GM21723 (cell line): ENCODE data around the gene GTF3C1.

ENCODE experiments used
- ATAC-seq: cut with Tn5 transposase; IDR thresholded peaks from one replicate; pipeline ENCODE4 v1.9.1; 2021; ENCODE audit warnings: mild to moderate bottlenecking, moderate library complexity; ENCODE audit not compliant: unreplicated experiment

The GTF3C1 gene

GRCh38 chr16:27430512-27430911 is 119.2 kb downstream of the GTF3C1 start:
- ATAC-seq, result no peak

- no peak for ATAC-seq
Observed at GRCh38 chr16:27429981-27430441, 119.7 kb downstream of the GTF3C1 start.

DNA sequence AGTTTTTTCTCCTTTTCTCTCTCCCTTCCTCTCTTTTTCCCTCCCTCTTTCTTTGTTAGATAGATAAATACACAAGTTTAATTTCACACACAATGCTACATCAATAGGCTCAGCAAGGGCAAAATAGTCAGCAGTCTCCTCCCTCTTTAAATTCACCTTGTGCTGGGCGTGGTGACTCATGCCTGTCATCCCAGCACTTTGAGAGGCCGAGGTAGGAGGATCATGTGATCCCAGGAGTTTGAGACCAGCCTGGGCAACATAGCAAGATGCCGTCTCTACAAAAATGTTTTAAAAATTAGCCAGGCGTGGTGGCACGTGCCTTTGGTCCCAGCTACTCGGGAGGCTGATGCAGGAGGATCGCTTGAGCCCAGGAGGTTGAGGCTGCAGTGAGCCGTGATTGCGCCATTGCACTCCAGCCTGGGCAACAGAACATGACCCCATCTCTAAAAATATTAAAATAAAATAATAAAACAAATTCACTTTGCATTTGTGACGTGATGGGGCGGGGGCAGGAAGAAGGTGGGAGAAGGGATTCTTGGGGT is 120.3 kb downstream of the GTF3C1 start:
- no peak for ATAC-seq

- ATAC-seq, result no peak
Observed at GRCh38 chr16:27428026-27428785, 121.5 kb downstream of the GTF3C1 start.

DNA sequence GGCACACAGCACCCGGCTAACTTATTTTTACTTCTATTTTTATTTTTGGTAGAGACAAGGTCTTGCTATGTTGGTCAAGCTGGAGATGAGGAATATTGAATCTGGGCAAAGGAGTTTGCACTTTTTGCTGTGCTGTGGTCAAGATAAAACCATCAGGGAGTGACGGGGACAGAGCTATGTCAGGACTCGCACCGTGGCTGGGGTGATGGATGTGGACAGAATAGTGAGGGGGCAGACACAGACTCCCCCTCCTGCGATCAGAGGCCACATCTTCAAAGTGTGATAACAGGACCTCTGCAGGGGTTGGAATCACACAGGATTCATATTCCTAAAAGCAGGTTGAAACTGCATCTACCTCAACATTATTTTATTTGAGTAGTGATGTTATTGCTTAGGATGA is 122.2 kb downstream of the GTF3C1 start:
- no peak for ATAC-seq

GRCh38 chr16:27426423-27427408 is 123.0 kb downstream of the GTF3C1 start:
- ATAC-seq, result peak; percentile 72

DNA sequence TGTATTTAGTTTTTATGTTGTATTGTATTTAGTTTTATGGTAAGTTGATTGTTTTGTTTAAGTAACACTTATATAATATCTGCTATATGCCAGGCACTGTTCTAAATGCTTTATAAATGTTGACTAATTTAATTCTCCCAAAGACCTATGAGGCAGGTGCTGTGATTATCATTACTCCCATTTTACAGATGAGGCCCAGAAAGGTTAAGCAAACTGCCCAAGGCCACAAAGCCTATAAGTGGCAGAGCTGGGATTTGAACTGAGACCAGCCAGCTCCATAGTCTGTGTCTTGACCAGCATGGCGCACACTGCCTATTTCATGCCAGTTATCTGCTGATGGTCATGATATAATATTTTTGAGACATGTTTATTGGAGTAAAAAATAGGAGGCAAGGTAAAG is 123.8 kb downstream of the GTF3C1 start:
- no peak for ATAC-seq

- ATAC-seq, result no peak
Observed at GRCh38 chr16:27424772-27425498, 124.8 kb downstream of the GTF3C1 start.

GRCh38 chr16:27421961-27422740 is 127.6 kb downstream of the GTF3C1 start:
- ATAC-seq, result no peak

DNA sequence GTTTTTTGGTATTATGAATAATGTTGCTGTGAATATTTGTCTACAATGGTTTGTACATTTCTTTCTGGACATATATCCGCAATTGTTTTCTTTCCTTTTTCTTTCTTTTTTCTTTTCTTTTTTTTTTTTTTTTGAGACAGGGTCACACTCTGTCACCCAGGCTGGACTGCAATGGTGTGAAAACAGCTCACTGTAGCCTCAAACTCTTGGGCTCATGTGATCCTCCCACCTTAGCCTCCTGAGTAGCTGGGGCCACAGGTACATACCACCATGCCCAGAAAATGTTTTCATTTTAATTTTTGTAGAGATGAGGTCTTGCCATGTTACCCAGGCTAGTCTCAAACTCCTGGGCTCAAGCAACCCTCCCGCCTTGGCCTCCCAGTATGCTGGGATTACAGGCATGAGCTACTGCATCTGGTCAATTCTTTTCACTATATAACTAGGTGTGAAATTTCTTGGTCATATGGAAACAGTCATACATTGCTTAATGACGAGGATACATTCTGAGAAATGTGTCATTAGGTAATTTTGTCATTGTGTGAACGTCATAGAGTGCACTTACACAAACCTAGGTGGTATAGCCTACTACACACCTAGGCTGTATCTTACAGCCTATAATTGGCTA is 132.6 kb downstream of the GTF3C1 start:
- ATAC-seq, result no peak

- no peak for ATAC-seq
Observed at GRCh38 chr16:27414788-27415431, 134.8 kb downstream of the GTF3C1 start.

DNA sequence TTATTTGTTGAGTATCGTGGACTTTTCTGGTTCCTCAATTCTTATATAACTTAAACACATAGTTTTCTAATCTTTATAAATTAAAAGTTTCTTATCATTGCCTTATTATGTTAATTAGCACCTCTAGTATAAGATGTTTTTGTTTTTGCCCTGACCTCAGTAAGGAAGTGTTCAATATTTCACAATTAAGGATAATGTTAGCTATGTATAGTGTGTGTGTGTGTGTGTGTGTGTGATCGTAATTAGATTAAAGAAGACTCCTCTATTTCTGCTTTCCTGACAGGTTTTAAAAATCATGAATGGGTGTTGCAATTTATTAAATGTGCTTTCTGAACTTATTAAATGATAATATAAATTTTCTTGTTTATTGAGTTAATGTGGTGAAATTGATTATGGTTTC is 135.8 kb downstream of the GTF3C1 start:
- no peak for ATAC-seq

GRCh38 chr16:27410761-27411160 is 139.0 kb downstream of the GTF3C1 start:
- ATAC-seq, result no peak
